OCI-LY1 (cell line): ENCODE results near the gene TINAGL1.

Experiments
- EZH2 ChIP-seq: fragments of 200-600 bp; sonication (generic), shearing (Covaris generic); IDR thresholded peaks from 2 replicates; pipeline ENCODE4 v1.8.0; 2017; ENCODE audit warnings: borderline replicate concordance, mixed run types, mild to moderate bottlenecking, antibody characterized with exemption, low read length, moderate library complexity, mixed read lengths
- TF ChIP-seq, protein P1 (sequence below): fragments of 200-600 bp; sonication (generic), shearing (Covaris generic); IDR thresholded peaks from 2 replicates; pipeline ENCODE4 v1.5.1; 2017; ENCODE audit warnings: mild to moderate bottlenecking, antibody characterized with exemption, low read length, moderate library complexity, mixed read lengths

DNA sequence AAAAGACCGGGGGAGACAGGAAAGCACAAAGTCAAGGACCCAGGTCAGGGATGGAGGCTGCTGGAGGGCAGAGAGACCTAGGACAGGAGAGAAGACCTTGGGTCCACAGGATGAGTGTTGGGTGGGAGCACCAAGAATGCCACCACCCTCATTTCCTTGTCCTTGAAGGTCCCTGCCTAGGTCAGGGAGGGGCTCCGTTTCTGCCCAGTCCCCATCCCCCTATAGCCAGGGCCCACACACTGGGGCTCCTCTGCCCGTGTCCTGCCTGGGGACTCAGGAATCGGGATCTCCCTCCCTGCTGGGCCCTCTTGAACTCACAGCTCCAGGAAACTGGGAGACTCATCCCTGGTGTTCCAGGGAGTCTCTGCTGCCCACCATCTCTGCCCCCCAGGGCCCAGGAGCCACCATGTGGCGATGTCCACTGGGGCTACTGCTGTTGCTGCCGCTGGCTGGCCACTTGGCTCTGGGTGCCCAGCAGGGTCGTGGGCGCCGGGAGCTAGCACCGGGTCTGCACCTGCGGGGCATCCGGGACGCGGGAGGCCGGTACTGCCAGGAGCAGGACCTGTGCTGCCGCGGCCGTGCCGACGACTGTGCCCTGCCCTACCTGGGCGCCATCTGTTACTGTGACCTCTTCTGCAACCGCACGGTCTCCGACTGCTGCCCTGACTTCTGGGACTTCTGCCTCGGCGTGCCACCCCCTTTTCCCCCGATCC is 584 bp downstream of the TINAGL1 start:
- TF ChIP-seq, protein P1, sequence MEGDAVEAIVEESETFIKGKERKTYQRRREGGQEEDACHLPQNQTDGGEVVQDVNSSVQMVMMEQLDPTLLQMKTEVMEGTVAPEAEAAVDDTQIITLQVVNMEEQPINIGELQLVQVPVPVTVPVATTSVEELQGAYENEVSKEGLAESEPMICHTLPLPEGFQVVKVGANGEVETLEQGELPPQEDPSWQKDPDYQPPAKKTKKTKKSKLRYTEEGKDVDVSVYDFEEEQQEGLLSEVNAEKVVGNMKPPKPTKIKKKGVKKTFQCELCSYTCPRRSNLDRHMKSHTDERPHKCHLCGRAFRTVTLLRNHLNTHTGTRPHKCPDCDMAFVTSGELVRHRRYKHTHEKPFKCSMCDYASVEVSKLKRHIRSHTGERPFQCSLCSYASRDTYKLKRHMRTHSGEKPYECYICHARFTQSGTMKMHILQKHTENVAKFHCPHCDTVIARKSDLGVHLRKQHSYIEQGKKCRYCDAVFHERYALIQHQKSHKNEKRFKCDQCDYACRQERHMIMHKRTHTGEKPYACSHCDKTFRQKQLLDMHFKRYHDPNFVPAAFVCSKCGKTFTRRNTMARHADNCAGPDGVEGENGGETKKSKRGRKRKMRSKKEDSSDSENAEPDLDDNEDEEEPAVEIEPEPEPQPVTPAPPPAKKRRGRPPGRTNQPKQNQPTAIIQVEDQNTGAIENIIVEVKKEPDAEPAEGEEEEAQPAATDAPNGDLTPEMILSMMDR, result no peak
- no peak for TF ChIP-seq EZH2
